LNCaP clone FGC (cell line): ENCODE data around the gene SH2B2.

Experiments used
- DNase-seq: peaks from one replicate; pipeline ENCODE4 v3.0.0-alpha.2; 2011; ENCODE audit warnings: low read depth
- H3K4me3 ChIP-seq: 2 replicates; pipeline ENCODE4 v1.5.1; 2011; ENCODE audit warnings: mild to moderate bottlenecking, low read depth, low read length, control low read depth
- CTCF ChIP-seq: IDR thresholded peaks from 2 replicates; pipeline ENCODE4 v1.5.1; 2012; ENCODE audit warnings: mild to moderate bottlenecking; ENCODE audit not compliant: control insufficient read depth, insufficient read depth; ENCODE audit errors: extremely low read depth

Gene SH2B2

GRCh38 chr7:102255916-102256315 lies 30.8 kb upstream of the SH2B2 start:
- H3K4me3 ChIP-seq, result no peak overlapping the region
- no peak for TF ChIP-seq CTCF
- DNase-seq, result no peak

- no peak for TF ChIP-seq CTCF
- DNase-seq, result no peak
- H3K4me3 ChIP-seq, result no peak overlapping the region
These were observed 28.5 kb upstream of the SH2B2 start for GRCh38 chr7:102258073-102258748.

GRCh38 chr7:102258749-102259107 lies 27.9 kb upstream of the SH2B2 start:
- no peak overlapping the region for H3K4me3 ChIP-seq
- TF ChIP-seq CTCF, result no peak
- DNase-seq, result no peak

GRCh38 chr7:102260856-102261255 lies 25.8 kb upstream of the SH2B2 start:
- H3K4me3 ChIP-seq, result no peak overlapping the region
- no peak for TF ChIP-seq CTCF
- no peak for DNase-seq

- H3K4me3 ChIP-seq, result no peak overlapping the region
- TF ChIP-seq CTCF, result no peak
- DNase-seq, result no peak
These were observed 25.2 kb upstream of the SH2B2 start for GRCh38 chr7:102261451-102261850.

GRCh38 chr7:102262546-102262945 lies 24.1 kb upstream of the SH2B2 start:
- no peak for TF ChIP-seq CTCF
- no peak overlapping the region for H3K4me3 ChIP-seq
- DNase-seq, result no peak

- TF ChIP-seq CTCF, result no peak
- no peak for DNase-seq
- no peak overlapping the region for H3K4me3 ChIP-seq
These were observed 22.2 kb upstream of the SH2B2 start for GRCh38 chr7:102264367-102264891.
